ENCODE data around the gene CDCP2. TPM values are rescaled to one million over a fixed set of nuclear protein-coding genes. Genes with fewer than 3 reads are reported as not detected.

Gene CDCP2
- total and polyA plus RNA-seq, 2 experiments from 2014 or later: not detected

DNA sequence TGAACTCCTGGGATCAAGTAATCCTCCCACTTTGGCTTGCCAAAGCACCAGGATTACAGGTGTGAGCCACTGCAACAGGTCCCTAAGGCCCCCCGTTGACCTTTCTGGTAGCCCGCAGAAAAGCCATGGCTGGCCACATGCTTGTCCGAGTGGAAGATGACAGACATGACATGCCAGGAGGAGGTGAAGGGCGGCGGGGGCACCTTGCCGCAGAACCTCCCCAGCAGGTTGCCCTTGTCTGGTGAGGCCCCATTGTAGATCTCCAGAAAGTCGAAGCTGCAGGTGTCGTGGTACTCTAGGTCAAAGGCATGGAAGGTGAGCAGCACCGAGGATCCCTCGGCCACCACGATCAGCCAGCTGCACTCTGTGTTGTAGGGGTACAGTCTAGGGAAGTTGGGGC is 8.4 kb downstream of the CDCP2 start:
- Histone ChIP-seq H4K20me1 (ENCODE audit: insufficient read depth, poor library complexity, severe bottlenecking) (no peaks in the 10 kb centered on the region), H3K9me2 (replicated peaks; ENCODE audit: insufficient read depth) (no peaks in the 10 kb centered on the region), H3K9me3 (ENCODE audit: low read depth) (no peaks in the 10 kb centered on the region), H2AFZ (no peak overlapping the region), H3K4me3 (no peak overlapping the region), H3K4me1 (ENCODE audit: insufficient read depth) (no peaks in the 10 kb centered on the region), H3K4me2 (no peak overlapping the region), H3K79me2 (no peaks in the 10 kb centered on the region), H3K27ac (no peak overlapping the region), H3K36me3 (replicated peaks; ENCODE audit: insufficient read depth, low read depth) (no peaks in the 10 kb centered on the region), H3K27me3 (no peaks in the 10 kb centered on the region)
- DNase-seq (ENCODE audit: low spot score): no peak
- WGBS (ENCODE audit: low lambda C conversion rate, missing lambda C conversion rate): 98% methylated on average over 11 of the region's 11 CpGs
- TF ChIP-seq CTCF (IDR thresholded peaks at IDR 0.05; ENCODE audit: poor library complexity) (no peak), EZH2phosphoT487 (IDR thresholded peaks at IDR 0.05; ENCODE audit: low read depth, severe bottlenecking, unreplicated experiment) (no peak), EZH2 (IDR thresholded peaks at IDR 0.05; ENCODE audit: borderline replicate concordance) (no peak)

DNA sequence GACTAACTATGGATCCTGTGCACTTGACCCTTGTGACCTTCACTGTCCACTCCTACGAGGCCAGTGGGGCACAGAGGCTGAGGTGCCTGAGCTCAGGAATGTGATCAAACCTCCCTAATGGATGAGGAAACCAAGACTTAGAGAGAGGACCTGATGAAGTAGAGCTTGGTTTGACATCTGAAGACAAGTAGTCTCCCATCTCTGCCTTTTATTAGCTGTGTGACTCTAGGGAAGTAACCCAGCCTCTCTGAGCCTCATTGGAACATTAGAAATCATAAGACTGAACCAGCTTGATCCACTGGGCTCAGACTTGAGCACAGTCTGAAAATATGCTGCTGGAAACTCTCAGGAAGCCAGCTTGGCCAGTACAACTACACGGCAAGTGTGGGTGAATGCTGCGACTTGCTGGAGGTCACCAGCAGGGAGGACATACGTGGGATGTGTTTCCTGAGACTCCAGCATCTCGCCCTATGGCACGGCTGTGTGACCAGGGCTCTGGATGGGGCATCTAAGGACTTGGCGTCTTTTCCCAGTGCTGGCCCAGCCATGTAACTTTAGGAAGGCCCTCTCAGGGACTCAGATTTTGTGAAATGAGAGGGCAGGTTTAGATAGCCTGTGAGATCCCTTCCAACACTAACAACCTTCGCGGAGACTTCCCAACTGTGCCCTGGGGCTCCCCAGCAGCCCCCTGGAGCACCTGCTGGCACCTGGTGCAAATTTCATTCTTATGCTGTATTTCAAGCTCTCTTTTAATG is 10.5 kb downstream of the CDCP2 start:
- no peaks in the 10 kb centered on the region for H3K36me3 ChIP-seq (replicated peaks; ENCODE audit: insufficient read depth, low read depth)
- no peaks in the 10 kb centered on the region for H3K9me2 ChIP-seq (replicated peaks; ENCODE audit: insufficient read depth)
- H3K9me3 ChIP-seq (ENCODE audit: low read depth): no peaks in the 10 kb centered on the region
- 78% methylated on average over 9 of the region's 9 CpGs for WGBS (ENCODE audit: low lambda C conversion rate, missing lambda C conversion rate)
- no peaks in the 10 kb centered on the region for H3K27me3 ChIP-seq
- H3K4me3 ChIP-seq: no peak overlapping the region
- H3K79me2 ChIP-seq: no peaks in the 10 kb centered on the region
- no peak for TF ChIP-seq EZH2phosphoT487 (IDR thresholded peaks at IDR 0.05; ENCODE audit: low read depth, severe bottlenecking, unreplicated experiment)
- no peak for TF ChIP-seq CTCF (IDR thresholded peaks at IDR 0.05; ENCODE audit: poor library complexity)
- no peak for TF ChIP-seq EZH2 (IDR thresholded peaks at IDR 0.05; ENCODE audit: borderline replicate concordance)
- no peak overlapping the region for H3K27ac ChIP-seq
- H3K4me1 ChIP-seq (ENCODE audit: insufficient read depth): peaks cover 5% of the 10 kb centered on the region
- DNase-seq (ENCODE audit: low spot score): no peak
- no peak overlapping the region for H2AFZ ChIP-seq
- no peak overlapping the region for H3K4me2 ChIP-seq
- H4K20me1 ChIP-seq (ENCODE audit: insufficient read depth, poor library complexity, severe bottlenecking): no peaks in the 10 kb centered on the region

- Histone ChIP-seq H3K36me3 (replicated peaks; ENCODE audit: insufficient read depth, low read depth) (no peaks in the 10 kb centered on the region), H3K9me2 (replicated peaks; ENCODE audit: insufficient read depth) (no peaks in the 10 kb centered on the region), H3K27ac (no peak overlapping the region), H3K9me3 (ENCODE audit: low read depth) (no peaks in the 10 kb centered on the region), H3K4me1 (ENCODE audit: insufficient read depth) (peaks cover 8% of the 10 kb centered on the region), H3K4me3 (no peak overlapping the region), H2AFZ (no peak overlapping the region), H3K27me3 (no peaks in the 10 kb centered on the region), H3K4me2 (no peak overlapping the region), H4K20me1 (ENCODE audit: insufficient read depth, poor library complexity, severe bottlenecking) (no peaks in the 10 kb centered on the region), H3K79me2 (no peaks in the 10 kb centered on the region)
- TF ChIP-seq EZH2 (IDR thresholded peaks at IDR 0.05; ENCODE audit: borderline replicate concordance) (no peak), EZH2phosphoT487 (IDR thresholded peaks at IDR 0.05; ENCODE audit: low read depth, severe bottlenecking, unreplicated experiment) (no peak), CTCF (IDR thresholded peaks at IDR 0.05; ENCODE audit: poor library complexity) (no peak)
- WGBS (ENCODE audit: low lambda C conversion rate, missing lambda C conversion rate): 96% methylated on average over 12 of the region's 12 CpGs
- no peak for DNase-seq (ENCODE audit: low spot score)
These were observed 13.1 kb downstream of the CDCP2 start for GRCh38 chr1:54139711-54140110.

Data from hepatocyte (in vitro differentiated cells).